ENCODE results near the gene KCNH8. TPM values are rescaled to one million over a fixed set of nuclear protein-coding genes. Genes with fewer than 3 reads are reported as not detected.
"Not testable (repeated sequence)": the region's sequence is repeated elsewhere in the genome, so short reads cannot be mapped to it uniquely, and the experiment has no call there.

KCNH8 gene
- polyA plus RNA-seq, 1 donor from 2014 or later = 28.9 TPM

- not testable (repeated sequence) for H3K4me2 ChIP-seq (ENCODE audit: low read length); H3K27me3 ChIP-seq (ENCODE audit: insufficient read depth, low read depth, low read length); H3K9ac ChIP-seq (ENCODE audit: low read length)
Observed at GRCh38 chr3:19233882-19234784, 85.8 kb downstream of the KCNH8 start.

DNA sequence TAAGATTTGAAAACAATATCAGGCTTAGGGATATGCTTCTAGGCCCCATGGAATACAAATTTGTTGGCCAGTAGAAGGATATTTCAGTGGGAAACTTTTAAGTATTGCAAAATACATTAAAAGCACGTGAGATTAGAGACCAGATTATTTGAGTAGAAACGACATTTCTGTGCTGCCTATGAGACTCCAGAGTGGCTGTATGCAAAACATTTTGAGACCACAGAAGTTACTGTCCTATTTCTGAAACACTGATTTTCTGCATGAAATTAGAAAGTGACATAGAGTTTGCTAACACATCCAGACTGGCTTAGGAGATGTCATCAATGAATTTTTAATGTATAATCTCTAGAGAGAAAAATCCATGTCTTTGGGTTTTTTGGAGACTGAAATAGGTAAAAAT is 99.8 kb downstream of the KCNH8 start:
- Histone ChIP-seq H3F3A (ENCODE audit: insufficient read depth, low read length, poor library complexity, severe bottlenecking) (no peaks in the 10 kb centered on the region), H2AFZ (ENCODE audit: low read depth, low read length) (no peak overlapping the region), H3K36me3 (ENCODE audit: insufficient read depth, low read length) (no peaks in the 10 kb centered on the region), H3K9me3 (ENCODE audit: low read length) (no peaks in the 10 kb centered on the region), H3K4me3 (ENCODE audit: low read length) (no peak overlapping the region), H3K79me2 (replicated peaks; ENCODE audit: insufficient read depth, low read length) (no peaks in the 10 kb centered on the region), H3K4me2 (ENCODE audit: low read length) (no peak overlapping the region), H4K20me1 (ENCODE audit: insufficient read depth) (no peaks in the 10 kb centered on the region), H3K27me3 (ENCODE audit: insufficient read depth, low read depth, low read length) (no peaks in the 10 kb centered on the region), H3K9me2 (ENCODE audit: insufficient read depth, low read length) (no peaks in the 10 kb centered on the region), H3K27ac (ENCODE audit: low read length) (no peak overlapping the region), H3K9ac (ENCODE audit: low read length) (no peak overlapping the region)
- TF ChIP-seq REST (IDR thresholded peaks at IDR 0.05; ENCODE audit: borderline replicate concordance) (no peak), EZH2 (IDR thresholded peaks at IDR 0.05; ENCODE audit: borderline replicate concordance, insufficient read depth, low read length, poor library complexity, severe bottlenecking) (no peak), TAF1 (IDR thresholded peaks at IDR 0.05; ENCODE audit: low read depth) (no peak), MXI1 (conservative IDR thresholded peaks at IDR 0.05; ENCODE audit: poor library complexity, severe bottlenecking) (no peak), EP300 (conservative IDR thresholded peaks at IDR 0.05; ENCODE audit: poor library complexity, severe bottlenecking) (no peak), POLR2AphosphoS5 (IDR thresholded peaks at IDR 0.05) (no peak), RAD21 (conservative IDR thresholded peaks at IDR 0.05) (no peak), SMC3 (conservative IDR thresholded peaks at IDR 0.05; ENCODE audit: poor library complexity) (no peak), CTCF (IDR thresholded peaks at IDR 0.05; ENCODE audit: poor library complexity, severe bottlenecking) (no peak)

More at GRCh38 chr3:19233882-19234784, 85.8 kb downstream of the KCNH8 start:
- H3K4me3 ChIP-seq (ENCODE audit: low read length); H3K79me2 ChIP-seq (replicated peaks; ENCODE audit: insufficient read depth, low read length); H3K27ac ChIP-seq (ENCODE audit: low read length); H3F3A ChIP-seq (ENCODE audit: insufficient read depth, low read length, poor library complexity, severe bottlenecking); H3K9me3 ChIP-seq (ENCODE audit: low read length); H4K20me1 ChIP-seq (ENCODE audit: insufficient read depth); H3K36me3 ChIP-seq (ENCODE audit: insufficient read depth, low read length); H2AFZ ChIP-seq (ENCODE audit: low read depth, low read length); H3K9me2 ChIP-seq (ENCODE audit: insufficient read depth, low read length): not testable (repeated sequence)
